H1 (cell line): ENCODE results near the gene DPYD.

Source experiments
- CHD2 ChIP-seq: IDR thresholded peaks from 2 replicates; pipeline ENCODE4 v1.6.1; 2012; ENCODE audit warnings: low read length, improper control_type of control experiment
- GABPA ChIP-seq: IDR thresholded peaks from 2 replicates; pipeline ENCODE4 v1.6.1; 2011; ENCODE audit warnings: mild to moderate bottlenecking, low read length, moderate library complexity, borderline replicate concordance; ENCODE audit not compliant: insufficient read depth
- POLR2A ChIP-seq, 2 experiments: IDR thresholded peaks; 1 replicate in 1 of 2; 2 replicates in 1 of 2; pipeline ENCODE4 v1.6.1; 2011; ENCODE audit warnings: low read depth in 2 of 2, low read length in 2 of 2, mild to moderate bottlenecking in 2 of 2; ENCODE audit errors: control extremely low read depth in 1 of 2
- TF ChIP-seq, protein P1 (sequence below), 3 experiments: IDR thresholded peaks; 1 replicate in 2 of 3; 2 replicates in 1 of 3; pipeline versions ENCODE4 v1.5.1 to v1.6.1; 2011; ENCODE audit warnings: low read length in 3 of 3, mild to moderate bottlenecking in 3 of 3, inconsistent platforms in 2 of 3, low read depth in 1 of 3, moderate library complexity in 1 of 3; ENCODE audit not compliant: insufficient read depth in 1 of 3; ENCODE audit errors: control extremely low read depth in 1 of 3

DNA sequence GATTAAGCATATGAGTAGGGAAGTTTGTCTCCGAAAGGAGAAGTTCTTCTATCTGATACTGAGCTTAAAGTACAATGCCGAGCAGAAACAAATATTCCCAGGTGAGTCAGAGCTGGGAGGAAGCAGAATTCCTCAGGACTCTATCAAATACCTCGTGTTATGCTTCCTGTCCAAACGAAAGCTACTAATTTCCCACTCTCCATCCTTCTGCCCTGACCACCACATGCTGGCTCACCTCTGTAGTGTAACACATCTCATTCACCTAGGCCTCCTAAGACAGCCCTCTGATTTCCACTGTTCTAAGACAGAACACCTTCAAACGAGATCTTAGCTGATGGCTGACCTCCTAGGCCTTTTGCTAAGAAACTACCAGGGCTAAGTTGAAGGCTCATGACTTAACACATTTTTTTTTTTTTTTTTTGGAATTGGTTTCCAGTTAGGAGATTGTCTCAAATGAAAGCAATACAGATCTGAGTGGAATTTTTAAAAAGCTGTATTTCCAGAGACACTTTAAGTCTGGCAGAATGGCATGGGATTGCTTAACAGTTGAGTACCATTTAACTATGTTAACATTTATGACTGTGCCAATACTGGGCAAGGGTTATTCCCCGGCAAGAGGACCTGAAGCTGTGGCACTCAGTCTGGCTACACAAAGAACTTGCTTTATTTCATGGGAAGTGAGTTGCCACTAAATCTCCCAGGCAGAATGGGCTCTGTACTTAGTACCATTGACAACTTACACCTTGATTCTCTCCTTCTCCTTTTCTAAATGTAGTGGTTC lies 583.4 kb downstream of the DPYD start:
- TF ChIP-seq, protein P1, sequence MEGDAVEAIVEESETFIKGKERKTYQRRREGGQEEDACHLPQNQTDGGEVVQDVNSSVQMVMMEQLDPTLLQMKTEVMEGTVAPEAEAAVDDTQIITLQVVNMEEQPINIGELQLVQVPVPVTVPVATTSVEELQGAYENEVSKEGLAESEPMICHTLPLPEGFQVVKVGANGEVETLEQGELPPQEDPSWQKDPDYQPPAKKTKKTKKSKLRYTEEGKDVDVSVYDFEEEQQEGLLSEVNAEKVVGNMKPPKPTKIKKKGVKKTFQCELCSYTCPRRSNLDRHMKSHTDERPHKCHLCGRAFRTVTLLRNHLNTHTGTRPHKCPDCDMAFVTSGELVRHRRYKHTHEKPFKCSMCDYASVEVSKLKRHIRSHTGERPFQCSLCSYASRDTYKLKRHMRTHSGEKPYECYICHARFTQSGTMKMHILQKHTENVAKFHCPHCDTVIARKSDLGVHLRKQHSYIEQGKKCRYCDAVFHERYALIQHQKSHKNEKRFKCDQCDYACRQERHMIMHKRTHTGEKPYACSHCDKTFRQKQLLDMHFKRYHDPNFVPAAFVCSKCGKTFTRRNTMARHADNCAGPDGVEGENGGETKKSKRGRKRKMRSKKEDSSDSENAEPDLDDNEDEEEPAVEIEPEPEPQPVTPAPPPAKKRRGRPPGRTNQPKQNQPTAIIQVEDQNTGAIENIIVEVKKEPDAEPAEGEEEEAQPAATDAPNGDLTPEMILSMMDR (IDR thresholded peaks at IDR 0.05; ENCODE audit: control extremely low read depth in 1 of 3, insufficient read depth in 1 of 3, low read depth in 1 of 3, low read length in 3 of 3): no peak
- no peak for TF ChIP-seq CHD2
- TF ChIP-seq GABPA: no peak
- TF ChIP-seq POLR2A (IDR thresholded peaks at IDR 0.05; ENCODE audit: control extremely low read depth in 1 of 2, low read depth in 2 of 2, low read length in 2 of 2): no peak
